ENCODE results near the gene CLCN2.
A peak's percentile ranks its signal among the peaks of the same experiment; 100 is the strongest.

Gene CLCN2

DNA sequence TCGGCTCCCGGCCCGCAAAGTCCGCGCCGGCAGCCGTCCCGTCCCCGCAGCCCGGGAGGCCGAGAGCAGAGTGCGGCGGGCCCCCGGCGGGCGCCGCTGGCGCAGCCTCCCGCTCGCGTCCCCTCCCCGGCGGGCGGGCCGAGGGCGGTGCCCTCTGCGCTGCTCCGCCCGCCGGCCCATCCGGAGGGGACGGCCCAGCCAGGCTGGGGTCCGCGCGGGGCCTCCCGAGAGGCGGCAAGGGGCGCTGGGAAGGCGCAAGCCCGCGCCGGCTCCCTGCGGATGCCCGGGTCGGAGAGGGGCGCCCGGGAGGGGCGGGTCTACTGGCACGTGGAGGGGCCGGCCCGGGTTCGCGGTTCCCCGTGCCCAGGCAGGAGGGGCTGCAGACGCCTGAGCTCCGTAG, at the start of gene CLCN2, which contains the start of gene POLR2H:
CLCN2 (minus strand) TSS at position 74 of the 400 bp plus-strand sequence. CDS start 126 bp downstream, outside the sequence.
POLR2H (plus strand) TSS at position 179 of the 400 bp plus-strand sequence. CDS start 1,783 bp downstream, outside the sequence.
- DNase-seq: peak in 1 of 2 experiments; percentile 85

- no peak for DNase-seq
Measured at GRCh38 chr3:184409946-184410500, 48.6 kb upstream of the CLCN2 start.

DNA sequence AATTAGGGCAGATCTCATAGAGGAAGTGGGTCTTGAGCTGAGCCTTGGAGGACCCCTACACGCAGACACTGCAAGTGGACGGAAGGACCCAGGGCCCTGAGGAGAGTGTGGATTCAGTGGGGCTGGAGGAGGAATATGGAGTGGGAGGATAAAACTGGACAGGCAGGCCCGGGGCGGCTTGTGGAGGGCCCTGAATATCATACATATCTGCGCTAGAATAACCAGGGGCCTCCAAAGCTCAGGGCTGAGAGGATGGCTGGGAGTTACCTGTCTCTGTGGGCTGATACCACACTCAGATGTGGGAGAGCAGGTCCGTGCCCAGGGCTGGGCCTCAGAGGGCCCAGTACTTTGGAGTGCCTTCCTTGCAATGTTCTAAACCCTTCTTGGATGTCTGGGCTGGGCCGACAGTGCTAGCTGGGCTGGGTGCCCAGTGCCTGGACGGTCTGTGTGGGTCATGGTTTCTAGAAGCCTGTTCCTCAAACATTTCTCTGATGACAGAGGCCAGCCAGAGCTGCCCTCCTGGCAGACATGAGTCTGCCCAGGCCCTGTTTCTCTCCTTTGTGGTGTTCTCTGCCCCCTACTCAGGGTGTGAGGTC, 48.0 kb upstream of the CLCN2 start:
- no peak for DNase-seq

GRCh38 chr3:184405075-184406030, 43.9 kb upstream of the CLCN2 start:
- no peak for DNase-seq

- no peak for DNase-seq
Measured at GRCh38 chr3:184399410-184399809, 38.0 kb upstream of the CLCN2 start.

DNA sequence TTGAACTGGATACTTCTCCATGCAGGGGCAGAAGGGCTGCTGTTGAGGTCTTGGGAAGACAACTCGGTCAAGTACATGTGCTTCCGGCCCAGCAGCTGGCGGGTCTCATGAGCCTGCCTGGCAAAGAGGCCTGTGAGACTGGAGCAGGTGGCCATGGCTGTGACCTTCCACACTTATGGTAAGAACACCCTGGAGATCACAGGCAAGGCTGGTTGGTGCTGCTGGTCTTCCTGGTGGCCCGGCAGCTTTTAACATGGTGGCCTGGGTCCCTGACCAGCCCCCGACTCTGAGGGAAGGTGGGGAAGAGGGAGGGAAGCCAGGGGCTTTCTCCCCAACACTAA, 33.9 kb upstream of the CLCN2 start:
- DNase-seq: no peak

- DNase-seq: no peak
Measured at GRCh38 chr3:184391266-184391665, 29.9 kb upstream of the CLCN2 start.

GRCh38 chr3:184389935-184390528, 28.6 kb upstream of the CLCN2 start:
- no peak for DNase-seq

GRCh38 chr3:184389384-184389783, 28.0 kb upstream of the CLCN2 start:
- no peak for DNase-seq

DNA sequence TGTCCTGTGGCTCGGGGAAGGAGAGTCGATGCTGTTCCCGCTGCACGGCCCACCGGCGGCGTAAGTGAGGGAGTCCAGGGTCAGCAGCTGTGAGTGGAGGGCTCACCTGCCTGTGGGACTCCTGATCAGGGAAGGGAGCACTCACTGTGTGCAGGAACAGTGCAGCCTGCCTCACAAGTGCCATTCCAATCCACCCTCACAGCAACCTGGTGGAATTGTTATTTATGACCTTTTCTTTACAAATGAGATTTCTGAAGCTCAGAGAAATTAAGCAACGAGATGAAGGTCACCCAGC, 27.5 kb upstream of the CLCN2 start:
- no peak for DNase-seq

GRCh38 chr3:184388164-184388935, 26.9 kb upstream of the CLCN2 start:
- no peak for DNase-seq

- no peak for DNase-seq
Measured at GRCh38 chr3:184387174-184387714, 25.8 kb upstream of the CLCN2 start.

DNA sequence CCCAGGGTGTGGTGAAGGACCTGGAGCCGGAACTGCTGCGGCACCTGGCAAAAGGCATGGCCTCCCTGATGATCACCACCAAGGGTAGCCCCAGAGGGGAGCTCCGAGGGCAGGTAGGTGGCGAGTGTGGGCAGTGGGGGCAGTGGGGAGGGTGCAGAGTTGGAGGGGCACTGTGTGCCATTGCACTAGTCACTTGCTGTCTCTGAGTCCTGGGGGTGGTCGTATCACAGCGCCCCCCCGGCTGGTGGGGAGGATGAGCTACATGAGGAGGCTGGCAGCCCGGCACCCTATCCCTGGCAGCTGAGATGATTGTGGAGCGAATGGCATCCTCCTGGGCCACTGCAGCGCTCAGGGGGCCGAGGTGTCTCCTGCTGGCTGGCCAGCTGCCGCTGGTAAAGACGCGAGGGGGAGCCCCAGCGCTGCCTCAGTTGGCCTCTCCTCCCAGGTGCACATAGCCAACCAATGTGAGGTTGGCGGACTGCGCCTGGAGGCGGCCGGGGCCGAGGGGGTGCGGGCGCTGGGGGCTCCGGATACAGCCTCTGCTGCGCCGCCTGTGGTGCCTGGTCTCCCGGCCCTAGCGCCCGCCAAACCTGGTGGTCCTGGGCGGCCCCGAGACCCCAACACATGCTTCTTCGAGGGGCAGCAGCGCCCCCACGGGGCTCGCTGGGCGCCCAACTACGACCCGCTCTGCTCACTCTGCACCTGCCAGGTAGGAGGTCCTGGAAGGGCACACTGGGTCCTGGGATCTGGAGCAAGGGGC, 24.8 kb upstream of the CLCN2 start:
- DNase-seq: no peak

DNA sequence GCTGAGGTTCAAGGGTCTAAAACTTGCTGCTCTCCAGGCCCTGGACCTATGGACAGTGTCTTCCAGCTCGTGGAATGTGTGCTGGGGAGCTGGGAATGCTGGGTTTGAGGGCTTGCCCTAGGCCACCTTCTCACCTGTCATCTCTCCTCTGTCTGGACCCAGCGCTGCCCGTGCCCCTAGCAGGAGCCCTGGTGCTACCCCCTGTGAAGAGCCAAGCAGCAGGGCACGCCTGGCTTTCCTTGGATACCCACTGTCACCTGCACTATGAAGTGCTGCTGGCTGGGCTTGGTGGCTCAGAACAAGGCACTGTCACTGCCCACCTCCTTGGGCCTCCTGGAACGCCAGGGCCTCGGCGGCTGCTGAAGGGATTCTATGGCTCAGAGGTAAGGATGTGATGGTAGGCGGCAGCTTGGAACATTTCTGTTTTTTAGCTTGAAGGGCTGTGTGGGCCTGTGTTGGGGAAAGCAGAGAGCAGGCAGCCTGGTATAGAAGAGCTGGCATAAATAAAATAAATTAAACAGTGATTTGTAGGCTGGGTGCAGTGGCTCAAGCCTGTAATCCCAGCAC, 23.5 kb upstream of the CLCN2 start:
- DNase-seq: no peak

GRCh38 chr3:184384342-184384741, 22.9 kb upstream of the CLCN2 start:
- DNase-seq: no peak

- DNase-seq: no peak
Measured at GRCh38 chr3:184383033-184383740, 21.8 kb upstream of the CLCN2 start.

GRCh38 chr3:184382326-184383032, 21.1 kb upstream of the CLCN2 start:
- DNase-seq: no peak

DNA sequence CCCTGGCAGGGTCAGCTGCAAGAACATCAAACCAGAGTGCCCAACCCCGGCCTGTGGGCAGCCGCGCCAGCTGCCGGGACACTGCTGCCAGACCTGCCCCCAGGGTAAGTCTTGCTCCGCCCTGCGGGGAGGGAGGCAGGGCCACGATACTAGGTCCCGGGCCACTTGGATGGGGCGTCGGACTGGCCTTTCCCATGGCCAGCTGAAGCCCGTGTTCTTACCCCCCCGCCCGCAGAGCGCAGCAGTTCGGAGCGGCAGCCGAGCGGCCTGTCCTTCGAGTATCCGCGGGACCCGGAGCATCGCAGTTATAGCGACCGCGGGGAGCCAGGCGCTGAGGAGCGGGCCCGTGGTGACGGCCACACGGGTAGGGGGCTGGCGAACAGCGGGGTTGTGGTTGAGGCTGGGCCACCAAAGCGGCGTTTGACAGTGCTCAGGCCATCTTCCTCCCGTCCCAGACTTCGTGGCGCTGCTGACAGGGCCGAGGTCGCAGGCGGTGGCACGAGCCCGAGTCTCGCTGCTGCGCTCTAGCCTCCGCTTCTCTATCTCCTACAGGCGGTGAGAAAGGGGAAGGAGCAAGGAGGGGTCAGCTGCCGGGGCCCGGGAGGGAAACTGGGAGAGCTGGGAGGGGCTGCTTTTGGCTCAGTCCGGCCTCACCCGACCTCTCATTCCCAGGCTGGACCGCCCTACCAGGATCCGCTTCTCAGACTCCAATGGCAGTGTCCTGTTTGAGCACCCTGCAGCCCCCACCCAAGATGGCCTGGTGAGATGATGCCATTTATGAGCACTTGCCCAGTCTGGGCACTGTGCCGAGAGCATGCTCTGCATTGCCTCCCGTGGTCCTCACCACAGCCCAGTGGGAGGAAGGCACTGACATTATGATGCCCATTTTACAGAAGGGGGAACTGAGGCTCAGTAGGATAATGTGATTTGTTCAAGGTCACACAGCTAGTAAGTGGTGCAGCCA, 20.1 kb upstream of the CLCN2 start:
- DNase-seq: peak in 1 of 2 experiments; percentile 49

Data from NCI-H526 (cell line).